DMS114 treated with DMSO at 0.1 percent for 48 hours (cell line): ENCODE results near the gene ZNF382.
"Not testable (repeated sequence)": the region's sequence is repeated elsewhere in the genome, so short reads cannot be mapped to it uniquely, and the experiment has no call there.

Experiments used
- DNase-seq: peaks from one replicate; lab custom pipeline; 2025; ENCODE audit not compliant: unreplicated experiment; lab: John Stamatoyannopoulos, UW

ZNF382 gene

GRCh38 chr19:36605101-36605876 is at the start of gene ZNF382:
TSS of gene ZNF382 (plus strand) at chr19:36605313. CDS start at chr19:36609915, 4,602 bp downstream.
- peak; percentile 45 for DNase-seq

GRCh38 chr19:36564391-36564790 is 40.7 kb upstream of the ZNF382 start:
- DNase-seq, result no peak

GRCh38 chr19:36572593-36573019 is 32.5 kb upstream of the ZNF382 start:
- no peak for DNase-seq

- peak; percentile 94 for DNase-seq
Observed at GRCh38 chr19:36573020-36573894, 31.9 kb upstream of the ZNF382 start, which contains the start of gene ZNF529. TSS of gene ZNF529 (minus strand) at chr19:36573292. CDS start at chr19:36572346, 946 bp downstream.

- no peak for DNase-seq
Observed at GRCh38 chr19:36573895-36574720, 31.0 kb upstream of the ZNF382 start.

GRCh38 chr19:36574741-36575140 is 30.4 kb upstream of the ZNF382 start:
- DNase-seq, result no peak

GRCh38 chr19:36577271-36577996 is 27.7 kb upstream of the ZNF382 start:
- no peak for DNase-seq

- DNase-seq, result no peak
Observed at GRCh38 chr19:36579255-36579654, 25.9 kb upstream of the ZNF382 start.

GRCh38 chr19:36602681-36603080 is 2.4 kb upstream of the ZNF382 start:
- DNase-seq, result not testable (repeated sequence)

- DNase-seq, result no peak
Observed at GRCh38 chr19:36604656-36605100, 435 bp upstream of the ZNF382 start.

GRCh38 chr19:36605877-36606478 is 865 bp downstream of the ZNF382 start:
- DNase-seq, result no peak

- DNase-seq, result no peak
Observed at GRCh38 chr19:36627057-36627456, 21.9 kb downstream of the ZNF382 start.

- no peak for DNase-seq
Observed at GRCh38 chr19:36635342-36635741, 30.2 kb downstream of the ZNF382 start.

GRCh38 chr19:36638862-36639510 is 33.9 kb downstream of the ZNF382 start:
- no peak for DNase-seq

- no peak for DNase-seq
Observed at GRCh38 chr19:36646746-36647145, 41.6 kb downstream of the ZNF382 start.

- no peak for DNase-seq
Observed at GRCh38 chr19:36652958-36653357, 47.8 kb downstream of the ZNF382 start.

GRCh38 chr19:36665832-36666231 is 60.7 kb downstream of the ZNF382 start:
- DNase-seq, result no peak

GRCh38 chr19:36668646-36669045 is 63.5 kb downstream of the ZNF382 start:
- DNase-seq, result no peak

GRCh38 chr19:36672368-36672767 is 67.3 kb downstream of the ZNF382 start:
- DNase-seq, result no peak
